HL-60 (cell line): ENCODE results near the gene DNAH8.

Experiments used
- DNase-seq, 2 experiments: peaks; one replicate each; pipeline ENCODE4 v3.0.0-alpha.2; 2010 to 2020; ENCODE audit warnings: low read depth in 1 of 2, low spot score in 1 of 2
- H3K27ac ChIP-seq: fragments of 250-450 bp; sonication (Bioruptor Pico); replicated peaks from 2 replicates; pipeline ENCODE4 v1.5.1; 2020; ENCODE audit warnings: mild to moderate bottlenecking, moderate library complexity
- H3K27me3 ChIP-seq: fragments of 250-450 bp; sonication (Bioruptor Pico); 2 replicates; pipeline ENCODE4 v1.5.1; 2021; ENCODE audit warnings: mild to moderate bottlenecking, moderate library complexity; ENCODE audit not compliant: insufficient read depth, poor library complexity, severe bottlenecking
- H3K4me3 ChIP-seq: replicated peaks from 2 replicates; pipeline ENCODE4 v1.5.1; 2011; ENCODE audit warnings: mild to moderate bottlenecking, control low read depth, low read length; ENCODE audit not compliant: insufficient read depth
- GABPA ChIP-seq: IDR thresholded peaks from 2 replicates; pipeline ENCODE4 v1.6.1; 2012; ENCODE audit warnings: low read depth
- POLR2AphosphoS5 ChIP-seq: IDR thresholded peaks from 2 replicates; pipeline ENCODE4 v1.6.1; 2012; ENCODE audit warnings: low read depth
- REST ChIP-seq: IDR thresholded peaks from 2 replicates; pipeline ENCODE4 v1.6.1; 2012; ENCODE audit warnings: low read depth; ENCODE audit not compliant: insufficient replicate concordance
- SPI1 ChIP-seq: IDR thresholded peaks from 2 replicates; pipeline ENCODE4 v1.6.1; 2012; ENCODE audit warnings: low read depth, mild to moderate bottlenecking, borderline replicate concordance
- TF ChIP-seq, protein P1 (sequence below): IDR thresholded peaks from one replicate; pipeline ENCODE4 v1.5.1; 2011; ENCODE audit warnings: low read length, control low read depth, inconsistent platforms; ENCODE audit not compliant: insufficient read depth

DNAH8 gene

GRCh38 chr6:38865521-38866174, 150.5 kb downstream of the DNAH8 start:
- TF ChIP-seq REST (no peak), SPI1 (no peak), GABPA (no peak), POLR2AphosphoS5 (no peak)
- TF ChIP-seq, protein P1, sequence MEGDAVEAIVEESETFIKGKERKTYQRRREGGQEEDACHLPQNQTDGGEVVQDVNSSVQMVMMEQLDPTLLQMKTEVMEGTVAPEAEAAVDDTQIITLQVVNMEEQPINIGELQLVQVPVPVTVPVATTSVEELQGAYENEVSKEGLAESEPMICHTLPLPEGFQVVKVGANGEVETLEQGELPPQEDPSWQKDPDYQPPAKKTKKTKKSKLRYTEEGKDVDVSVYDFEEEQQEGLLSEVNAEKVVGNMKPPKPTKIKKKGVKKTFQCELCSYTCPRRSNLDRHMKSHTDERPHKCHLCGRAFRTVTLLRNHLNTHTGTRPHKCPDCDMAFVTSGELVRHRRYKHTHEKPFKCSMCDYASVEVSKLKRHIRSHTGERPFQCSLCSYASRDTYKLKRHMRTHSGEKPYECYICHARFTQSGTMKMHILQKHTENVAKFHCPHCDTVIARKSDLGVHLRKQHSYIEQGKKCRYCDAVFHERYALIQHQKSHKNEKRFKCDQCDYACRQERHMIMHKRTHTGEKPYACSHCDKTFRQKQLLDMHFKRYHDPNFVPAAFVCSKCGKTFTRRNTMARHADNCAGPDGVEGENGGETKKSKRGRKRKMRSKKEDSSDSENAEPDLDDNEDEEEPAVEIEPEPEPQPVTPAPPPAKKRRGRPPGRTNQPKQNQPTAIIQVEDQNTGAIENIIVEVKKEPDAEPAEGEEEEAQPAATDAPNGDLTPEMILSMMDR = no peak
- Histone ChIP-seq H3K4me3 (no peak overlapping the region), H3K27me3 (peaks cover 6% of the 10 kb centered on the region), H3K27ac (no peak overlapping the region)
- DNase-seq = no peak

- H3K27me3 ChIP-seq = peaks cover 6% of the 10 kb centered on the region
- no peak for DNase-seq
- TF ChIP-seq POLR2AphosphoS5 (no peak), REST (no peak), SPI1 (no peak), GABPA (no peak)
- TF ChIP-seq, protein P1 = no peak
- H3K27ac ChIP-seq = no peak overlapping the region
- no peak overlapping the region for H3K4me3 ChIP-seq
Observed at GRCh38 chr6:38867726-38868125, 152.6 kb downstream of the DNAH8 start.

DNA sequence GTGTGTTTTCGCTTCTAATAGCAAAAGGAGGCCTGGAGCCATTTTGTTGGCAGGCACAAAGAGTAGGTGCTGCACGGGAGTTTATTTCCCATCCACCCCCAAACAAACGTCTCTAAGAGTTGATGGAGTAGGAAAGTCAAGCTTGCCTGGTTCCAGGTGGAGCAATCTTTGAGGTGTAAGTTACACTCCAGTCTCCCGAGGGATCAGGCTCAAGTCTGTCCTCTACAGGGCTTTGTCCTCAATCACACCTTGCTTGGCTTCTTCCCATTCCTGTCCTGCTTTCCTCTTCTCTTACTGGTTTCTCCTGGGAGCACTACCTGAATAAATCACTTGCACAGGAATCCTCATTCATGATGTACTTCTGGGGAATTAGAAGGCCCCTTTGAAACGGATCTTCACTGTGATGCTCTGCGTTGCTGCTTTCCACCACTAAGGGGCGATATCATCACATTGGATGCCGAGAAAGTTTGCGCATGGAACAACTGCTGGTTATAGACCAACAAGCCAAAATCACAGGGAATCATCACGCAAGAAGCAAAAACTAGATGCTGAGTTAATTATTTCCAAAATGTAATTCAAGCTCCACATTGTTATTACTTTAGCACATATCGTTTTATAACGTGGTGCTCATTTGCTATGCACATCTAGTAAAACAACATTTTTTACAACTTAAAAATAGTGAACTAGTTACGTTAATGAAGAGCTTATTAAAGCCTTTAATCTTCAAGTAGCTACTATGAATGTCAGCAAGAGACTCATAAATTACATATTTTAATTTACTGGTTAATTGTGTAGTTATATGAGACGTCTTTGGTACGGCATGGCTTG, 156.8 kb downstream of the DNAH8 start:
- Histone ChIP-seq H3K27ac (no peak overlapping the region), H3K27me3 (no peaks in the 10 kb centered on the region), H3K4me3 (no peak overlapping the region)
- TF ChIP-seq GABPA = no peak
- TF ChIP-seq, protein P1 = peak; percentile 86
- DNase-seq = peak; percentile 1 to 42
